HCT116 (cell line): ENCODE results near the gene MRPL45. TPM values are rescaled to one million over a fixed set of nuclear protein-coding genes. Genes with fewer than 3 reads are reported as not detected.

ENCODE experiments used
- ATAC-seq: fragments of 200-7000 bp; cut with Tn5 transposase; 2 replicates; pipeline ENCODE4 v1.9.1; 2020; ENCODE audit warnings: mild to moderate bottlenecking, moderate library complexity
- BruUV-seq: library from RNA; stranded (reverse); fragments of 400-500 nt; replicated peaks from 2 replicates; lab custom pipeline; 2021; lab: Mats Ljungman, UMichigan
- CTCF ChIA-PET: fragments of 300-600 bp; sonication (Branson Sonifier 250); formaldehyde crosslinking; loops from one replicate; lab custom pipeline; 2021; ENCODE audit warnings: antibody characterized with exemption; lab: Charles Lee
- POLR2A ChIA-PET: fragments of 300-600, 350-600 bp; sonication (Branson Sonifier 250); formaldehyde crosslinking; loops from one replicate; lab custom pipeline; 2021; ENCODE audit warnings: antibody characterized with exemption; lab: Charles Lee
- RAD21 ChIA-PET, 2 experiments: fragments of 300-600 bp; sonication (Branson Sonifier 250); formaldehyde crosslinking; loops; one replicate each; lab custom pipeline; 2023; ENCODE audit warnings: low total read pairs in 2 of 2; ENCODE audit not compliant: uncharacterized antibody in 2 of 2, unreplicated experiment in 2 of 2, low non-redundant PET in 1 of 2; lab: Charles Lee
- DNase-seq: peaks from one replicate; pipeline ENCODE4 v3.0.0-alpha.2; 2010; ENCODE audit warnings: low read depth, low spot score
- H2AFZ ChIP-seq: fragments of 200-600 bp; shearing (Covaris generic), sonication (generic); 2 replicates; pipeline ENCODE4 v1.6.1; 2017; ENCODE audit warnings: low read depth, mixed run types, mixed read lengths, antibody characterized with exemption, low read length; ENCODE audit not compliant: poor library complexity, severe bottlenecking
- H3K27ac ChIP-seq: 2 replicates; pipeline ENCODE4 v1.5.1; 2012; ENCODE audit warnings: low read depth, low read length
- H3K27me3 ChIP-seq: fragments of 200-600 bp; sonication (generic); 2 replicates; pipeline ENCODE4 v1.6.1; 2016; ENCODE audit warnings: mixed run types, low read length, mixed read lengths; ENCODE audit not compliant: insufficient read depth
- H3K36me3 ChIP-seq, 2 experiments: fragments of 200-500 bp in 1 of 2; fragments of 200-600 bp in 1 of 2; sonication (Bioruptor generic) in 1 of 2; sonication (generic) in 1 of 2; 2 replicates each; pipeline versions ENCODE4 v1.5.1 to v1.6.1; 2014 to 2016; ENCODE audit warnings: low read length in 2 of 2, inconsistent platforms in 1 of 2, mixed read lengths in 1 of 2, mixed run types in 1 of 2; ENCODE audit not compliant: insufficient read depth in 2 of 2, control insufficient read depth in 1 of 2
- H3K4me1 ChIP-seq, 2 experiments: fragments of 200-600 bp in 1 of 2; sonication (generic) in 1 of 2; 2 replicates each; pipeline versions ENCODE4 v1.5.1 to v1.6.1; 2012 to 2017; ENCODE audit warnings: low read length in 2 of 2, inconsistent platforms in 1 of 2, mild to moderate bottlenecking in 1 of 2, mixed read lengths in 1 of 2, mixed run types in 1 of 2, moderate library complexity in 1 of 2; ENCODE audit not compliant: insufficient read depth in 2 of 2, control insufficient read depth in 1 of 2
- H3K4me2 ChIP-seq: fragments of 200-600 bp; sonication (generic); 2 replicates; pipeline ENCODE4 v1.6.1; 2017; ENCODE audit warnings: mixed run types, low read length, mixed read lengths
- H3K4me3 ChIP-seq, 2 experiments: fragments of 200-600 bp in 1 of 2; sonication (generic) in 1 of 2; replicated peaks in 1 of 2; 2 replicates each; pipeline ENCODE4 v1.5.1; 2011 to 2016; ENCODE audit warnings: low read length in 2 of 2, control low read depth in 1 of 2, low read depth in 1 of 2, mild to moderate bottlenecking in 1 of 2, mixed read lengths in 1 of 2, mixed run types in 1 of 2
- H3K79me2 ChIP-seq: fragments of 200-600 bp; sonication (generic); 2 replicates; pipeline ENCODE4 v1.6.1; 2017; ENCODE audit warnings: mild to moderate bottlenecking, mixed run types, low read length, moderate library complexity, mixed read lengths; ENCODE audit not compliant: insufficient read depth
- H3K9ac ChIP-seq: fragments of 200-600 bp; sonication (generic); 2 replicates; pipeline ENCODE4 v1.6.1; 2016; ENCODE audit warnings: low read length, mixed read lengths
- H3K9me2 ChIP-seq: fragments of 200-600 bp; sonication (generic), shearing (Covaris generic); 2 replicates; pipeline ENCODE4 v1.6.1; 2017; ENCODE audit warnings: mixed run types, mild to moderate bottlenecking, moderate library complexity; ENCODE audit not compliant: insufficient read depth
- H3K9me3 ChIP-seq, 2 experiments: fragments of 200-500 bp in 1 of 2; fragments of 200-600 bp in 1 of 2; sonication (Bioruptor generic) in 1 of 2; sonication (generic) in 1 of 2; 2 replicates each; pipeline ENCODE4 v1.6.1; 2014 to 2017; ENCODE audit warnings: low read length in 2 of 2, mixed read lengths in 2 of 2, inconsistent platforms in 1 of 2, low read depth in 1 of 2, mild to moderate bottlenecking in 1 of 2, mixed run types in 1 of 2, moderate library complexity in 1 of 2; ENCODE audit not compliant: control insufficient read depth in 1 of 2, insufficient read depth in 1 of 2
- H4K20me1 ChIP-seq: fragments of 200-600 bp; sonication (generic), shearing (Covaris generic); 2 replicates; pipeline ENCODE4 v1.6.1; 2017; ENCODE audit warnings: mixed run types, mild to moderate bottlenecking, moderate library complexity; ENCODE audit not compliant: insufficient read depth
- CEBPB ChIP-seq: IDR thresholded peaks from 2 replicates; pipeline ENCODE4 v1.6.1; 2012; ENCODE audit warnings: low read depth
- ELF1 ChIP-seq: IDR thresholded peaks from 2 replicates; pipeline ENCODE4 v1.6.1; 2012; ENCODE audit warnings: low read depth, borderline replicate concordance
- FOSL1 ChIP-seq: IDR thresholded peaks from 2 replicates; pipeline ENCODE4 v1.6.1; 2012; ENCODE audit warnings: low read depth
- JUND ChIP-seq: IDR thresholded peaks from 2 replicates; pipeline ENCODE4 v1.6.1; 2012
- POLR2A ChIP-seq: IDR thresholded peaks from 2 replicates; pipeline ENCODE4 v1.7.0; 2011; ENCODE audit warnings: borderline replicate concordance; ENCODE audit not compliant: insufficient read depth, insufficient read length; ENCODE audit errors: extremely low read depth
- SIN3A ChIP-seq: IDR thresholded peaks from 2 replicates; pipeline ENCODE4 v1.6.1; 2012; ENCODE audit warnings: low read depth
- SP1 ChIP-seq: IDR thresholded peaks from 2 replicates; pipeline ENCODE4 v1.6.1; 2012; ENCODE audit warnings: low read depth
- SRF ChIP-seq: IDR thresholded peaks from 2 replicates; pipeline ENCODE4 v1.6.1; 2012; ENCODE audit warnings: low read depth
- YY1 ChIP-seq: IDR thresholded peaks from 2 replicates; pipeline ENCODE4 v1.6.1; 2011; ENCODE audit warnings: low read length, low read depth, moderate library complexity, mild to moderate bottlenecking; ENCODE audit not compliant: insufficient replicate concordance; ENCODE audit errors: extremely low read depth
- ZNF274 ChIP-seq: fragments of 200-500 bp; sonication (Bioruptor generic); IDR thresholded peaks from 2 replicates; pipeline ENCODE4 v1.6.1; 2014; ENCODE audit warnings: mild to moderate bottlenecking, low read depth, low read length, inconsistent platforms
- intact Hi-C: fragments of 100-400 bp; cut with micrococcal nuclease; formaldehyde crosslinking; loops from 2 replicates; pipeline ENCODE4 v1.10.0; 2022
- total RNA-seq: library from RNA; stranded (reverse); gene quantifications from one replicate; pipeline ENCODE4 v1.2.1, GENCODE V29; 2021; ENCODE audit not compliant: unreplicated experiment
- TF ChIP-seq, protein P1 (sequence below): IDR thresholded peaks from 2 replicates; pipeline ENCODE4 v1.6.1; 2012

The MRPL45 gene
- total RNA-seq, 1 experiment from 2014 or later = 76.1 TPM

DNA sequence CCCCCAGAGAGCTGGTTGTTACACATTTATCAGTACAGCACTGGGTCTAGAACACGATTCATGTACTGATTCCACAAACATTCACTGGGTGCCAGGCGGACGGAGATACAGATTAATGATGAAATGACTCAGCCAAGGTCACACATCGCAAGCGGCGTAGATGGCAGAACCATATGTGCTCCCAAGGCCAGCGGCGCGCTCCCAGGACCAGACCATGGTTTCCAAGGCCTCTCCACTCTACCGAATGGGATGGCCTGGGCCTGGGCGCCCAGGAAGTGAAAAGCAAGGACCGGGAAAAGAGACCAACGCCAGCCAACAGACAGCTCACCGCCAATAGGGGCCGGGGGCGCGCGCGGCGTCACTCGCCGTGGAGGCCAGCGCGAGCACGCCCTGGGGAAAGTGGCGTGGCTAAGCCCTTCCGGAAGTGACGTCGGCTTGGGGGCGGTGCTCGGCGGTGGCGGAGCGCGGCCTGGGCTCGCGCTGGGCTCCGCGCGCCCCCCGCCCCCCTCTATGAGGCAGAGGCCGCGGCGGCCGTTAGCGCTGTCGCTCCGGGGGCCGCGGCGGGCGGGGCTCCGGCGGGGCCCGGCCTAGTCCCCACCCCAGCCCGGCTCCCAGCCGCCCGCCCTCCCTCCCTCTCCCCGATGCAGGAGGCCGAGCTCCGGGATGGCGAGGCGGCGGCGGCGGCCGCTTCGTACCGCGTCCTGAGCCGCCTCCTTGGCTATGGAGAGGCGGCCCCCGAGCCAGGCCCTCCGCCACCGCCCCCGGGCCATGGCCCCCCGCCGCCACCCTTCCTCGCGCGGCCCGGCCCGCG lies 54.6 kb downstream of the MRPL45 start, which contains the start of gene SOCS7 (continued):
- TF ChIP-seq, protein P1, sequence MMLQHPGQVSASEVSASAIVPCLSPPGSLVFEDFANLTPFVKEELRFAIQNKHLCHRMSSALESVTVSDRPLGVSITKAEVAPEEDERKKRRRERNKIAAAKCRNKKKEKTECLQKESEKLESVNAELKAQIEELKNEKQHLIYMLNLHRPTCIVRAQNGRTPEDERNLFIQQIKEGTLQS = no peak
- TF ChIP-seq ZNF274 = no peak
- TF ChIP-seq FOSL1 = peak; percentile 11; the same call in 1 of the 2 replicates
- no peak for TF ChIP-seq YY1

DNA sequence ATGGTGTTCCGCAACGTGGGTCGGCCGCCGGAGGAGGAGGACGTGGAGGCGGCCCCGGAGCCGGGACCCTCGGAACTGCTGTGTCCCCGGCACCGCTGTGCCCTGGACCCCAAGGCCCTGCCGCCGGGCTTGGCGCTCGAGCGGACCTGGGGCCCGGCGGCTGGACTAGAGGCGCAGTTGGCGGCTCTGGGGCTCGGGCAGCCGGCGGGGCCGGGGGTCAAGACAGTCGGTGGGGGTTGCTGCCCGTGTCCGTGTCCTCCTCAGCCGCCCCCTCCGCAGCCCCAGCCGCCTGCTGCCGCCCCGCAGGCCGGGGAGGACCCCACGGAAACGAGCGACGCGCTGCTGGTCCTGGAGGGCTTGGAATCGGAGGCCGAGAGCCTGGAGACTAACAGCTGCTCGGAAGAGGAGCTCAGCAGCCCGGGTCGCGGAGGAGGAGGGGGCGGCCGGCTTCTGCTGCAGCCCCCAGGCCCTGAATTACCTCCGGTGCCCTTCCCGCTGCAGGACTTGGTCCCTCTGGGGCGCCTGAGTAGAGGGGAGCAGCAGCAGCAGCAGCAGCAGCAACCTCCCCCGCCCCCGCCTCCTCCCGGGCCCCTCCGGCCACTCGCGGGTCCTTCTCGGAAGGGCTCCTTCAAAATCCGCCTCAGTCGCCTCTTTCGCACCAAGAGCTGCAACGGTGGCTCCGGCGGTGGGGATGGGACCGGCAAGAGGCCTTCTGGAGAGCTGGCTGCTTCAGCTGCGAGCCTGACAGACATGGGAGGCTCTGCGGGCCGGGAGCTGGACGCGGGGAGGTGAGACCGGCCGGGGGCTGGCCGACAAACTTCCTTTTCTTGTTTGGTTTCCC lies 55.5 kb downstream of the MRPL45 start:
- BruUV-seq = no TSS peak
- DNase-seq (no peak), ATAC-seq (peak; percentile 14; the same call in 1 of the 2 replicates)
- Histone ChIP-seq H3K9me3 (no peaks in the 10 kb centered on the region), H4K20me1 (0 out of 2 replicates have a peak, but pooled peaks cover 3% of the 10 kb centered on the region), H3K4me2 (peak overlapping the region; percentile 73), H2AFZ (no peak overlapping the region), H3K4me3 (peak overlapping the region; percentile 58 to 68), H3K4me1 (peaks cover 4 to 32% of the 10 kb centered on the region in 2 experiments; a peak in 3 of 4 replicates), H3K27ac (peak overlapping the region; percentile 60; the same call in 1 of the 2 replicates), H3K9me2 (no peaks in the 10 kb centered on the region), H3K27me3 (no peaks in the 10 kb centered on the region), H3K36me3 (no peaks in the 10 kb centered on the region), H3K79me2 (peaks cover 43% of the 10 kb centered on the region), H3K9ac (peak overlapping the region; percentile 76)
- ChIA-PET RAD21 (no interaction called here), CTCF (interaction anchor here (1.1 kb wide), 1 partner anchor 63 kb away, joined by 4 read pairs; no protein-coding TSS in a partner anchor), POLR2A (no interaction called here)
- TF ChIP-seq POLR2A = no peak
- no peak for TF ChIP-seq SP1
- TF ChIP-seq SIN3A = no peak
- no peak for TF ChIP-seq SRF
- TF ChIP-seq CEBPB = no peak
- TF ChIP-seq JUND = no peak
- TF ChIP-seq ELF1 = no peak
- intact Hi-C loops = loop anchor here (10.0 kb wide), 1 partner anchor 132 kb away; no protein-coding TSS in a partner anchor
